ENCODE data around the gene HMCN2. TPM values are rescaled to one million over a fixed set of nuclear protein-coding genes. Genes with fewer than 3 reads are reported as not detected.
"Not testable (repeated sequence)": the region's sequence is repeated elsewhere in the genome, so short reads cannot be mapped to it uniquely, and the experiment has no call there.

HMCN2 gene
- polyA plus RNA-seq, 3 donors from 2014 or later, result not detected

DNA sequence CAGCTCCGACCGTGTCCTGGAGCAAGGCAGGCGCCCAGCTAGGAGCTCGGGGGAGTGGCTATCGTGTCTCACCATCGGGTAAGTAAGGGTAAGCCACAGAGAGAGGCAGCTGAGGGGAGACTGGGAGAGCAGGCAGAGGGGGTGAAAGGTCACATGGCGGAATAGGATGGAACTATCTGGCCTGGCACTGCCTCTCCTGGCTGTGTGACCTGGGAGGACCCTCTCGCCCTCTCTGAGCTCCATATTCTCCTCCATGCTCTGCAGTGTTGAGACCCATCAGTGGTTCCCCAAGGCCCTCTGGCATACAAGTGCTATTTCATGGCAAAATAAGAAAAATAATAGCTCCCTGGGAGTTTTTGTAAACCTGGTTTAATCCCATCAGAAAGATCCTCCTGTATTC lies 135.3 kb downstream of the HMCN2 start:
- no peaks in the 10 kb centered on the region for H3K4me1 Mint-ChIP-seq
- no peak overlapping the region for H3K4me3 Mint-ChIP-seq
- peaks cover 0 to 4% (median 4%) of the 10 kb centered on the region in 3 donors for H3K27me3 Mint-ChIP-seq (ENCODE audit: low read depth in 3 of 3)
- no peaks in the 10 kb centered on the region for H3K36me3 Mint-ChIP-seq
- H3K27ac Mint-ChIP-seq, result no peak overlapping the region
- no peak for DNase-seq
- H3K9me3 Mint-ChIP-seq, result no peaks in the 10 kb centered on the region

DNA sequence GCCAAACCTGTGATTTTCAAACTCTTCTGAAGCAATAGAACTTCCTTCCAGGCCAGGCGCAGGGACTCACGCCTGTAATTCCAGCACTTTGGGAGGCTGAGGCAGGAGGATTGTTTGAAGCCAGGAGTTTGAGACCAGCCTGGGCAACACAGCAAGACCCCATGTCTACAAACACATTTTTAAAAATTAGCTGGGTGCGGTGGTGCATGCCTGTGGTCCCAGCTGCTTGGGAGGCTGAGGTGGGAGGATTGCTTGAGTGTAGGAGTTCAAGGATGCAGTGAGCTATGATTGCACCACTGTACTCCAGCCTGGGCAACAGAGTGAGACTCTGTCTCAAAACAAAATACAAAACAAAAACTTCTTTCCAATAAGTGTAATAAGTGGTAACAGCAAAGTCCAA lies 136.2 kb downstream of the HMCN2 start:
- DNase-seq; H3K4me3 Mint-ChIP-seq; H3K9me3 Mint-ChIP-seq; H3K4me1 Mint-ChIP-seq; H3K36me3 Mint-ChIP-seq; H3K27ac Mint-ChIP-seq; H3K27me3 Mint-ChIP-seq (ENCODE audit: low read depth in 3 of 3): not testable (repeated sequence)

DNA sequence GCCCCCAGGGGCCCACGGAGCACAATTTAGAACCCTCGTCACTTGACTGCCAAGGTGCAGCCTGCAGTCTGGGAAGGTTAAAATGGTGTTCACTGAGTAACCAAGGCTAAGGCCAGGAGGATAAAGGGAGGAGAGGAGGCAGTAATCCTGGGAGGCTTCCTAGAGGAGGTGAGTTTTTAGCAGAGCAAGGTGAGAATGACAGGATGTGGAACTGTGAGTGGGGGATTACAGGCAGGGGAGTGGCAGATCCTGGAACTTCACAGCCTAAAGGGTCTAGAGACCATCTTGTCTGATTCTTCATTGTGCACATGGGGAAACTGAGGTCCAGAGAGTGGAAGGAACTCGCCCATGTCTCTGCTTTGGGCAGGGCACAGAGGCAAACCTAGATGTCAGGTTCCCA lies 136.7 kb downstream of the HMCN2 start:
- H3K27me3 Mint-ChIP-seq (ENCODE audit: low read depth in 3 of 3), result peaks cover 0 to 4% (median 4%) of the 10 kb centered on the region in 3 donors
- no peaks in the 10 kb centered on the region for H3K4me1 Mint-ChIP-seq
- H3K36me3 Mint-ChIP-seq, result no peaks in the 10 kb centered on the region
- no peak for DNase-seq
- H3K4me3 Mint-ChIP-seq, result no peak overlapping the region
- no peaks in the 10 kb centered on the region for H3K9me3 Mint-ChIP-seq
- H3K27ac Mint-ChIP-seq, result no peak overlapping the region

DNA sequence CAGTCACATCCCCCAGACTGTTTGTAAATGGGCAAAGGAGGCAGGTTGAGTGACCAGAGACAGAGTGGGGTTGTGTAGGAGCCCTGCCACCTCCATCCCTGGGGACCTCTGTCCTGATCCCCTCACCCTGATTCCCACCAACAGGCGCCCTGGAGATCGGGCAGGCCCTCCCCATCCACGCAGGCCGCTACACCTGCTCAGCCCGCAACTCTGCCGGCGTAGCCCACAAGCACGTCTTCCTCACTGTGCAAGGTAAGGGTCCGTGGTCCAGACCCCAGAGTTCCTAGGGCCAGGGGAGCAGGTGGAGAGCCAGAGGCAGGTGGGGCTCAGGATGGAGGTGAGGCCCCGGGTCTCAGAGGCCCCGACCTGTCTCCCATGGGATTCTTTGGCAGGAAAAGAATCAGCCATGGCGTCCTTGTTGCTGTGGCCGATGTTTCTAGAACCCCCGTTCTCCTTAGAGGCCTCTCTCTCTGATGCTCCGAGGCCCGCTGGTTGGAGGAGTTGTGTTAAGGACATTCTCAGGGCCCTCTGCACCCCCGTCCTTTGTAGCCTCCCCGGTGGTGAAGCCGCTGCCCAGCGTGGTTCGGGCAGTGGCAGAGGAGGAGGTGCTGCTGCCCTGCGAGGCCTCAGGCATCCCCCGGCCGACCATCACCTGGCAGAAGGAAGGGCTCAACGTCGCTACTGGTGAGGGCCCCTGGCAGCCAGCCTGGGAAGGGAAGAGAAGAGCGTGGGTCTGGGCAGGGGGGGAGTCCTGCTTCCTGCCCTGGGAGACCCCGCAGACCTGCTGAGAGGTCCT lies 137.3 kb downstream of the HMCN2 start:
- Mint-ChIP-seq H3K27ac (no peak overlapping the region), H3K4me1 (no peaks in the 10 kb centered on the region), H3K9me3 (no peaks in the 10 kb centered on the region), H3K4me3 (no peak overlapping the region), H3K27me3 (ENCODE audit: low read depth in 3 of 3) (peaks cover 0 to 4% (median 4%) of the 10 kb centered on the region in 3 donors), H3K36me3 (no peaks in the 10 kb centered on the region)
- DNase-seq, result no peak

DNA sequence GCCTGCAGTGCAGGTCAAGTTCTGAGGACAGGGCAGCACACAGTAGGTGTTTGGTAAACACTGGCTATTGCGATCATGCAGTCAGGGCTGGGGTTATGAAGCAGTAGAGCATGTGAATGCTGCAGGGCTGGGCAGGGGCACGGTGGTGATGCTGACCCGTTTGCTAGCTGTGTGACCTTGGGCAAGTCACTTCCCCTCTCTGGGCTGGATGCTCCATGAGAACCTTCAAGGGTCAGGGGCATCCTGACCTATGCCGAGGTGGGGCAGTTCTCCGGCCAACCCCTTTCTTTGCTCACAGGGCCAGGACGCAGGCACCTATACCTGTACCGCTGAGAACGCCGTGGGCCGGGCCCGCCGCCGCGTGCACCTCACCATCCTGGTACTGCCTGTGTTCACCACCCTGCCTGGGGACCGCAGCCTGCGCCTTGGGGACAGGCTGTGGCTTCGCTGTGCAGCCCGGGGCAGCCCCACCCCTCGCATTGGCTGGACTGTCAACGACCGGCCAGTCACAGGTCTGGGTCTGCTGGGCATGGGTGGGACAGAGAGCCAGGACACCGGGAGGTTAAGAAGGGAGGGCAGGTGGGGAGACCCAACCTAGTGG lies 140.2 kb downstream of the HMCN2 start:
- H3K4me1 Mint-ChIP-seq, result no peaks in the 10 kb centered on the region
- no peak overlapping the region for H3K4me3 Mint-ChIP-seq
- no peak overlapping the region for H3K27ac Mint-ChIP-seq
- H3K9me3 Mint-ChIP-seq, result no peaks in the 10 kb centered on the region
- H3K27me3 Mint-ChIP-seq (ENCODE audit: low read depth in 3 of 3), result peaks cover 2 to 4% (median 2%) of the 10 kb centered on the region in 3 donors
- H3K36me3 Mint-ChIP-seq, result no peaks in the 10 kb centered on the region
- no peak for DNase-seq

DNA sequence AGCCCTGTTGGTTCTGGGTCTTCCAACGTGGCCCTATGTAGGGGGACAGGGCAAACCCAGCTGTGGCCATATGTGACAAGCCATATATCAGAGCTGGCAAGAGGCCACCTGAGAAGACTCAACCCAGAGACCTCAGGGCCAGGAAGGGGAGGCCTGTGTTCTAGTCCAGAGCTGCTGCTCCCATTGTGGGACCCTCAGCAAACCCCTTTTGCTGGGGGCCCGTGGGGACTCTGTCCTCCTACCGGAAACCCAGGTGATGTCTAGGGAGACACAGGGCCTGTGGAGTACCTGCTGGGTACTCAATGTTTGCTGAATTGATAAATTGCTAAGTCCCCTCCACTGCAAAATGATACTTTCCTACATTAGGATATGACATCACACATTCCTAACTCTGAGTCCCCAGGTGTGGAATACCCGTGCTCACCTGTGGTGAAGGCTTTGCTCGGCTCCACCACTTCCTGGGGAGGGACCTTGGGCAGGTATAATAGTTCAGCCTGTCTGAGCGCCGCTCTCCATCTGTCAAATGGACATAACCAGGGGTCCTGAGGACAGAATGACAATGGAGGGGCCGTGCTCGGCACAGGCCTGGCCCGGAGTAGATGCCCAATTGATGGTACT lies 140.8 kb downstream of the HMCN2 start:
- no peak for DNase-seq
- no peaks in the 10 kb centered on the region for H3K9me3 Mint-ChIP-seq
- no peaks in the 10 kb centered on the region for H3K4me1 Mint-ChIP-seq
- peaks cover 2 to 4% (median 2%) of the 10 kb centered on the region in 3 donors for H3K27me3 Mint-ChIP-seq (ENCODE audit: low read depth in 3 of 3)
- no peak overlapping the region for H3K27ac Mint-ChIP-seq
- no peaks in the 10 kb centered on the region for H3K36me3 Mint-ChIP-seq
- H3K4me3 Mint-ChIP-seq, result no peak overlapping the region

DNA sequence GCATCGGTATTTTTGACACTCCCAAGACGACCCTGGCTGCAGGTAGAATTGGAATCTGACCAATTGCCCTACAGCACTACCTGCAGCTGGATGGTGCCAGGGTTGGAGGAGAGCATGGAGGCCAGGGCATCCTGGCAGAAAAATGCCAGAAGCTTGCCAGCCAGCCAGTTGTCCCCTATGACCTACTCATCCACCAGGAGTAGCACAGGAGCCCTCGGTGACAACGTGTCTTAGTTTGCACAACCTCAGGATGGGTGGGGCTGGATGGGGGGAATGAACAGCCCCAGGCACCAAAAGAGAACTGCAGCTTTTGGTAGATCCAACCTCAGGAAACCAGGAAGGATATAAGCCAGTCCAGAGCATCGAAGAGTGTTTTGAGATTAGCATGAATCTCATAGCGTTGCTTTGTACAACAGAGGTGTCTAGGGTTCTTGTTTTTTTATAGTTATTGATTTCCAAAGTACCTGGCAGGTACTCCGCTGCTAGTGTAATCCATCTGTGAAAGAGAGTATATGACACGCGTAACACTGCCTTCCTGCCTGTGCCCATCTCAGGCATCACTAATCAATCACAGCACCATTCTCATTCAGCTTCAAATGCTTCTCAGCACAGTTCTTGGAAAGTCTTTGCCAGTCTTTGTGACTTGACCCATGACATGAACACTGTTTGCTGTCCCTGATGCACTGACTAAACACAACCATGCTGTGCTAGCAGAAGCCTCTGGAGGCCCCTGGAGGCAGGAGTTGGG lies 142.5 kb downstream of the HMCN2 start:
- no peak overlapping the region for H3K4me3 Mint-ChIP-seq
- H3K27me3 Mint-ChIP-seq (ENCODE audit: low read depth in 3 of 3), result peaks cover 0 to 2% (median 2%) of the 10 kb centered on the region in 3 donors
- H3K27ac Mint-ChIP-seq, result no peak overlapping the region
- no peaks in the 10 kb centered on the region for H3K4me1 Mint-ChIP-seq
- DNase-seq, result no peak
- no peaks in the 10 kb centered on the region for H3K36me3 Mint-ChIP-seq
- no peaks in the 10 kb centered on the region for H3K9me3 Mint-ChIP-seq

DNA sequence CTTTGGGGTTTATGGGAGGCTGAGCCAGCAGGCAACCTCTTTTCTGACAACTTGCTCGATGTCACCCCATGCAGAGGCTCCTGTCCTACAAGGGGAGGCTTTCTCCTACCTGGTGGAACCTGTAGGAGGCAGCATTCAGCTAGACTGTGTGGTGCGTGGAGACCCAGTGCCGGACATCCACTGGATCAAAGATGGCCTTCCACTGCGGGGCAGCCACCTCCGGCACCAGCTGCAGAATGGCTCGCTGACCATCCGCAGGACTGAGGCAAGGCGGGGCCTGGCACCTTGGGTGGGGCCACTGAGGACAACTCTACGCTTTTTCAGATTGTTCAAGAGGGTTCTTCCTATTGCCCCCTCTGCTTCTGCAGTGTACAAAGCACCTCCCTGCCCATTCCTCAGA lies 143.1 kb downstream of the HMCN2 start:
- no peak for DNase-seq
- Mint-ChIP-seq H3K27ac (no peak overlapping the region), H3K4me1 (no peaks in the 10 kb centered on the region), H3K27me3 (ENCODE audit: low read depth in 3 of 3) (peaks cover 0 to 5% (median 2%) of the 10 kb centered on the region in 3 donors), H3K9me3 (no peaks in the 10 kb centered on the region), H3K4me3 (no peak overlapping the region), H3K36me3 (no peaks in the 10 kb centered on the region)

DNA sequence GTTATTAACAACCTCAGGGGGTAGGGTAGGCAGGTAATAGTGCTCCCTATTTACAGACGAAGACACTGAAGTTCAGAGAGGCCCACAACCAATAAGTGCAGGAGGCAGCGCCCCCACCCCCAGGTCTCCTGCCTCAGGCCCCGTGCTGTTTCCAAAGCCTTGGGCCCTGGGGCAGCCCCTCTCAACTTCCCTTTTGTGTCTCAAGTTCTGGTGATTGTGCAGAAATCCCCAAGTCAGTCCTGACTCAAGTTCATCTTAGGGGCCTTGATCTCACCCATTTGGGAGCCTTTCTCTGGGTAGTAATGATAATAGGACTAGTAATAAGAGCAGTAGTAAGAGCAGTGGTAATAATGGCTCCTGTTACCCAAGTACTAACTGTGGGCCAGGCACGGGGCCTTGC lies 143.7 kb downstream of the HMCN2 start:
- DNase-seq, result no peak
- H3K4me1 Mint-ChIP-seq, result no peaks in the 10 kb centered on the region
- no peaks in the 10 kb centered on the region for H3K36me3 Mint-ChIP-seq
- H3K27me3 Mint-ChIP-seq (ENCODE audit: low read depth in 3 of 3), result peaks cover 0 to 5% (median 2%) of the 10 kb centered on the region in 3 donors
- H3K9me3 Mint-ChIP-seq, result no peaks in the 10 kb centered on the region
- H3K27ac Mint-ChIP-seq, result no peak overlapping the region
- H3K4me3 Mint-ChIP-seq, result no peak overlapping the region

DNA sequence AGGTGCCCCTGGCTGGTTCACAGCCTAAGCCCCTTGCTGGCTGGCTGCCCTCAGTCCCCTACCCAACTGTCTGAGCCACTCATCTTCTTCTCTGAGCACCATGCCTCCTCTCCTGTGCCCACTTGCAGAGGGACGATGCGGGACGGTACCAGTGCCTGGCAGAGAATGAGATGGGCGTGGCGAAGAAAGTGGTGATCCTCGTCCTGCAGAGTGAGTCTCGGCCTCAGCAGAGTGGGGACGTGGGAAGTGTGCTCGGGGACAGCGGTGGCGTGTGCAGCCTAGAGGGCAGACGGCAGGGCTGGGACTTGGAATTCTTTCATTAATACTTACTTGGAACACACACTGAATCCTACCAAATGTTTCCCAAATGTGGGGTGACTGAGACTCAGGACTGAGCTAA lies 144.9 kb downstream of the HMCN2 start:
- H3K4me1 Mint-ChIP-seq, result no peaks in the 10 kb centered on the region
- DNase-seq, result no peak
- H3K27ac Mint-ChIP-seq, result no peak overlapping the region
- no peaks in the 10 kb centered on the region for H3K36me3 Mint-ChIP-seq
- H3K27me3 Mint-ChIP-seq (ENCODE audit: low read depth in 3 of 3), result peaks cover 0 to 5% (median 0%) of the 10 kb centered on the region in 3 donors
- no peaks in the 10 kb centered on the region for H3K9me3 Mint-ChIP-seq
- no peak overlapping the region for H3K4me3 Mint-ChIP-seq

DNA sequence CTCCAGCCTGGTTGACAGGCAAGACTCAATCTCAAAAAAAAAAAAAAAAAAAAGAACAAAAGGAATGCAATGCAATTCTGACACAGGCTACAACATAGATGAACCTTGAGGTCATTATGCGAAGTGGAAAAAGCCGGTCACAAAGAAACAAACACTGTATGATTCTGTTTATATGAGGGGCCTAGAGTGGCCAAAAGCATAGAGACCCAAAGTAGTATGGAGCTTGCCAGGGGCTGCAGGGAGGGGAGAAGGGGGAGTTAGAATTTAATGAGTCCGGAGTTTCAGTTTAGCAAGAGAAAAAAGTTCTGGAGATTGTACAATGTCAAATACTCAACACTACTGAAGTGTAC lies 146.0 kb downstream of the HMCN2 start:
- Mint-ChIP-seq H3K27ac (no peak overlapping the region), H3K36me3 (no peaks in the 10 kb centered on the region), H3K4me3 (no peak overlapping the region), H3K9me3 (no peaks in the 10 kb centered on the region), H3K27me3 (ENCODE audit: low read depth in 3 of 3) (peaks cover 0 to 5% (median 0%) of the 10 kb centered on the region in 3 donors), H3K4me1 (no peaks in the 10 kb centered on the region)
- DNase-seq, result no peak

DNA sequence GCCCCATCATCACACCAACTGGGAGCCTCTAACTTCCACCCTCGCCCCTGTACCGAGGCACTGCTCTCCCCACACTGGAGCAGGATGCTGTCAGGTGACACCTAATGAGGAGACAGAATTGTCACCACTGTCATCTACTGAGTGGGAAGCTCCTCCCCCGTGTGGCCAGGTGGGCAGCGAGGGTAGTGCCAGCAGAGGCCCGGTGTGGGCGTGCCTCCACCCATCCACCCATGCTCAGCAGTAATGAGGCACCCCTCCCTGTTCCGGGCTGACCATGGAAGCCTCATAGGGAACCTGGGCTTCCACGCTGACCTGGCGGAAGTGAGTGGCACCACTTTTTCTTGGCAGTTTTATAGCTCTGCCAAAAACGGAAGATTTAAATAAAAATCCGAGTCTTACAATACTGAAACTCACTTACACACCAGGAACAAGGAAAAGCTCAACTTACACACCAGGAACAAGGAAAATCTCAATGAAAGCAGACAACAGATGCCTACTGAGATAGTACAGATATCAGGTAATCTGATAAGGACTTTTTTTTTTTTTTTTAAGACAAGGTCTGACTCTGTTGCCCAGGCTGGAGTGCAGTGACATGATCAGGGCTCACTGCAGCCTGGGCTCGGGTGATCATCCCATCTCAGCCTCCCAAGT lies 148.6 kb downstream of the HMCN2 start:
- Mint-ChIP-seq H3K27ac (no peak overlapping the region), H3K36me3 (no peaks in the 10 kb centered on the region), H3K9me3 (no peaks in the 10 kb centered on the region), H3K27me3 (ENCODE audit: low read depth in 3 of 3) (peaks cover 0 to 5% (median 5%) of the 10 kb centered on the region in 3 donors), H3K4me1 (no peaks in the 10 kb centered on the region), H3K4me3 (no peak overlapping the region)
- DNase-seq, result no peak

DNA sequence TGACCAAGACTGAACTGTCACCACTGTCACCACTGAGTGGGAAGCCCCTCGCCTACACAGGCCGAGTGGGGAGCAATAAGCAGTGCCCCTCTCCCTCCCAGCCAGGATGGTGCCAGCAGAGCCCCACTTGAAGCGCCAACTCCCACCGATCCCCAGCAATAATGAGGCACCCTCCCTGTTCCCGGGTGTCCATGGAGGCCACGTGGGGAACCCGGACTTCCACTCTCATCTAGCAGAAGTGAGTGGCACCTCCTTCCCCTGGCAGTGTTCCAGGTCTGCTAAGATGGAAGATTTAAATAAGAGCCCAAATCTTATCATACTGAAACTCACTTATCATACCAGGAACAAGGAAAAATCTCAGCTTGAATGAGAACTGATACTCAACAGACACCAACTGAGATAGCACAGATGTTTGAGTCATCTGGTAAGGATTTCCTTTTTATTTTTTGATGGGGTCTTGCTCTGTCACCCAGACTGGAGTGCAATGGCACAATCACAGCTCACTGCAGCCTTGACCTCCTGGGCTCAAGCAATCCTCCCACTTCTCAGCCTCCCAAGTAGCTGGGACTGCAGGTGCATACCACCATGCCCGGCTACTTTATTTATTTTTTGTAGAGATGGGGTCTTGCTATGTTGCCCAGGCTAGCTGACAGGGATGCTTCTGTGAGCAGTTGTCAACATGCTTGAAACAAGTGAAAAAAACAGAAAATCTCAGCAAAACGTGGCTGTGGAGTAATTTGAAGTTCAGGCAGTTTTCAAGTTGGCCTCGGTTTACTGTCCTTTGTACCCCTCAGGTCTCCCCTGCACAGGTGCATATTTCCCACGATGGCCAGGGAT lies 149.6 kb downstream of the HMCN2 start:
- peaks cover 3 to 6% (median 5%) of the 10 kb centered on the region in 3 donors for H3K27me3 Mint-ChIP-seq (ENCODE audit: low read depth in 3 of 3)
- no peaks in the 10 kb centered on the region for H3K36me3 Mint-ChIP-seq
- no peak overlapping the region for H3K4me3 Mint-ChIP-seq
- no peak overlapping the region for H3K27ac Mint-ChIP-seq
- no peaks in the 10 kb centered on the region for H3K9me3 Mint-ChIP-seq
- no peak for DNase-seq
- H3K4me1 Mint-ChIP-seq, result no peaks in the 10 kb centered on the region

Data from immature natural killer cell (primary cell).